HepG2 (cell line): ENCODE measurements around the gene ECE2. TPM values are rescaled to one million over a fixed set of nuclear protein-coding genes. Genes with fewer than 3 reads are reported as not detected.
A peak's percentile ranks its signal among the peaks of the same experiment; 100 is the strongest.

Experiments used
- ATF7-NPFF ChIP-seq: sonication (generic); formaldehyde crosslinking; IDR thresholded peaks from 2 replicates; pipeline ENCODE4 v1.8.1; 2023; ENCODE audit warnings: mild to moderate bottlenecking, low read depth, missing genetic modification reagents, moderate library complexity
- CREB3 ChIP-seq: sonication (generic); formaldehyde crosslinking; IDR thresholded peaks from 2 replicates; pipeline ENCODE4 v1.5.0; 2020; ENCODE audit warnings: missing genetic modification reagents
- DRAP1 ChIP-seq: IDR thresholded peaks from 2 replicates; pipeline ENCODE4 v1.6.1; 2016; ENCODE audit warnings: missing genetic modification reagents, missing compliant biosample characterization
- NBN ChIP-seq: fragments of 450-650 bp; conservative IDR thresholded peaks from 2 replicates; pipeline ENCODE4 v1.6.1; 2017
- RBM39 ChIP-seq: fragments of 200-400 bp; formaldehyde crosslinking; IDR thresholded peaks from one replicate; pipeline ENCODE4 v1.6.1; 2018; ENCODE audit warnings: antibody characterized with exemption, mild to moderate bottlenecking, low read depth, low read length; ENCODE audit not compliant: poor library complexity, severe bottlenecking
- SIN3A ChIP-seq: IDR thresholded peaks from 2 replicates; pipeline ENCODE4 v1.6.1; 2011; ENCODE audit warnings: low read depth, mild to moderate bottlenecking, control low read depth, low read length, borderline replicate concordance
- SMAD3 ChIP-seq: sonication (generic); formaldehyde crosslinking; IDR thresholded peaks from 2 replicates; pipeline ENCODE4 v1.4.0; 2020; ENCODE audit warnings: missing genetic modification reagents
- TEF ChIP-seq: sonication (generic); formaldehyde crosslinking; IDR thresholded peaks from 2 replicates; pipeline ENCODE4 v1.5.0; 2020; ENCODE audit warnings: missing genetic modification reagents
- U2AF2 ChIP-seq: fragments of 200-400 bp; formaldehyde crosslinking; IDR thresholded peaks from 2 replicates; pipeline ENCODE4 v1.6.1; 2017; ENCODE audit warnings: low read depth, mild to moderate bottlenecking, low read length
- ZBTB40 ChIP-seq, 2 experiments: fragments of 450-650 bp in 1 of 2; sonication (generic) in 1 of 2; formaldehyde crosslinking in 1 of 2; IDR thresholded peaks; 2 replicates each; pipeline versions ENCODE4 v1.6.1 to v1.8.0; 2016 to 2022; ENCODE audit warnings: antibody characterized with exemption in 1 of 2, mild to moderate bottlenecking in 1 of 2, missing genetic modification reagents in 1 of 2
- ZFX ChIP-seq: sonication (generic); formaldehyde crosslinking; IDR thresholded peaks from 2 replicates; pipeline ENCODE4 v1.4.0; 2020; ENCODE audit warnings: mild to moderate bottlenecking, low read depth, missing genetic modification reagents, moderate library complexity
- ZNF263 ChIP-seq: sonication (generic); formaldehyde crosslinking; IDR thresholded peaks from 2 replicates; pipeline ENCODE4 v1.4.0; 2020; ENCODE audit warnings: missing genetic modification reagents
- ZNF326 ChIP-seq: sonication (generic); formaldehyde crosslinking; IDR thresholded peaks from 2 replicates; pipeline ENCODE4 v1.4.0; 2020; ENCODE audit warnings: missing genetic modification reagents, borderline replicate concordance
- ZNF512 ChIP-seq: sonication (generic); formaldehyde crosslinking; IDR thresholded peaks from 2 replicates; pipeline ENCODE4 v1.4.0; 2020; ENCODE audit warnings: mild to moderate bottlenecking, missing genetic modification reagents
- polyA plus RNA-seq, 8 experiments: library from polyadenylated mRNA; depleted of rRNA in 3 of 8; stranded (reverse) in 7 of 8; unstranded in 1 of 8; fragments of >200 nt; fragmentation: Illumina TruSeq in 4 of 8; extraction: Trizol in 4 of 8; gene quantifications; 2 replicates each; pipeline versions ENCODE4 v1.2.1 to v1.2.3, GENCODE V29; 2011 to 2016; ENCODE audit warnings: low read depth in 4 of 8, missing spikeins in 1 of 8, mixed read lengths in 1 of 8; ENCODE audit not compliant: insufficient read depth in 1 of 8
- total RNA-seq, 5 experiments: library from RNA; depleted of rRNA; stranded (reverse); fragments of >200 nt; fragmentation: Illumina TruSeq; extraction: Trizol; gene quantifications; 2 replicates each; pipeline ENCODE4 v1.2.3, GENCODE V29; 2016; ENCODE audit warnings: low read depth in 1 of 5

The ECE2 gene
- total and polyA plus RNA-seq, 2 of the 13 experiments (the other 11 are each of a cell fraction or from before 2014, with no cell fraction given) = not detected

- TF ChIP-seq ZBTB40 (IDR thresholded peaks at IDR 0.05) = no peak
- TF ChIP-seq ZBTB40 (CRISPR knock-in tag; IDR thresholded peaks at IDR 0.05) = no peak; the same call in 1 of the 2 replicates
- TF ChIP-seq ATF7-NPFF (CRISPR knock-in tag) = peak; percentile 86
- TF ChIP-seq CREB3 (CRISPR knock-in tag) = 0 out of 2 replicates have a peak, but pooled peaks have one; percentile 73
- peak; percentile 96 for TF ChIP-seq SMAD3 (CRISPR knock-in tag)
- TF ChIP-seq TEF (CRISPR knock-in tag) = no peak
- TF ChIP-seq ZFX (CRISPR knock-in tag) = peak; percentile 93
- TF ChIP-seq U2AF2 = no peak
- no peak for TF ChIP-seq NBN
- TF ChIP-seq ZNF263 (CRISPR knock-in tag) = peak; percentile 89
- TF ChIP-seq ZNF326 (CRISPR knock-in tag) = no peak
- peak; percentile 94 for TF ChIP-seq RBM39
- peak; percentile 31; the same call in 1 of the 2 replicates for TF ChIP-seq DRAP1 (CRISPR knock-in tag)
- TF ChIP-seq SIN3A = no peak
- peak; percentile 64; the same call in 1 of the 2 replicates for TF ChIP-seq ZNF512 (CRISPR knock-in tag)
Measured at GRCh38 chr3:184241447-184242296, 34.1 kb upstream of the ECE2 start (continued).
